Thoracic aorta (tissue), 2 donors: ENCODE measurements around the gene NCAM2. TPM values are rescaled to one million over a fixed set of nuclear protein-coding genes. Genes with fewer than 3 reads are reported as not detected.

ENCODE experiments used
- ATAC-seq: fragments of 150-250 bp; one replicate; pipeline ENCODE4 v1.8.0; 2017; ENCODE audit warnings: low read depth; ENCODE audit not compliant: insufficient number of reproducible peaks, low FRiP score
- DNase-seq: peaks from one replicate; pipeline ENCODE4 v3.0.0-alpha.2; 2020; ENCODE audit warnings: low spot score
- H3K27ac ChIP-seq, 2 donors: fragments of 200-600 bp; sonication (generic); 1 replicate in 1 of 2; 2 replicates in 1 of 2; pipeline ENCODE4 v1.5.1; 2016; ENCODE audit warnings: mild to moderate bottlenecking in 2 of 2, moderate library complexity in 2 of 2
- H3K27me3 ChIP-seq: fragments of 200-600 bp; sonication (generic); replicated peaks from 2 replicates; pipeline ENCODE4 v1.6.0; 2016; ENCODE audit warnings: mild to moderate bottlenecking; ENCODE audit not compliant: insufficient read depth
- H3K36me3 ChIP-seq: fragments of 200-600 bp; sonication (generic); one replicate; pipeline ENCODE4 v1.5.1; 2016
- H3K4me1 ChIP-seq, 2 donors: fragments of 200-600 bp; sonication (generic); 1 replicate in 1 of 2; 2 replicates in 1 of 2; pipeline versions ENCODE4 v1.5.1 to v1.6.0; 2016; ENCODE audit warnings: low read depth in 2 of 2, mild to moderate bottlenecking in 1 of 2; ENCODE audit not compliant: control insufficient read depth in 1 of 2
- H3K4me3 ChIP-seq: fragments of 200-600 bp; sonication (generic); 2 replicates; pipeline ENCODE4 v1.5.1; 2016; ENCODE audit warnings: mild to moderate bottlenecking
- H3K9me3 ChIP-seq: fragments of 200-600 bp; sonication (generic); 2 replicates; pipeline ENCODE4 v1.5.1; 2016
- total RNA-seq, 2 donors: library from RNA; depleted of rRNA; stranded (reverse); fragments of >200 nt; gene quantifications; one replicate each; pipeline versions ENCODE4 v1.1.0 to v1.2.3, GENCODE V29; 2016
- TF ChIP-seq, protein P1 (sequence below): fragments of 200-600 bp; sonication (generic); IDR thresholded peaks from one replicate; pipeline ENCODE4 v1.5.1; 2019; ENCODE audit warnings: antibody characterized with exemption

NCAM2 gene
- total RNA-seq, 2 donors from 2014 or later: 0.99 to 1.4 TPM

DNA sequence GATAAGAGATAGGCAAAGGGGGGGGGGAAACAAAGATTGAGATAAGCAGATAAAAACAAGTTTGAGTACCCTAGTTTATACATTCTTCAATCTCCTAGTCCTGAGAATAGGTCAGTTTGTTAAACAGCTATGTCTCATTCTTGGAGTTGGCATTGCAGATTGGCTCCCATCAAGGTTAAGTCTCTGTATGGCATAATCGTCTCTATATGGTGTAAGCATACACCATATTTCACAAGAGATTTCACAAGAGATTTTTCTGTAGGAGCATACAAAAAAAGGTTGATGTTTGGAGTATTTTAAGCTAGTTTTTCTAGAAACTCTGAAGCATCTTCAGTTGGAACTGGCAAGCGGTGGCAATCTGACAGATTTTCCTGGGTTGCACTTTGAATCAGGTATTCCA, 35.8 kb downstream of the NCAM2 start:
- no peaks in the 10 kb centered on the region for H3K36me3 ChIP-seq
- H3K4me3 ChIP-seq: no peak overlapping the region
- H3K27ac ChIP-seq: no peak overlapping the region
- no peaks in the 10 kb centered on the region for H3K27me3 ChIP-seq
- ATAC-seq: no peak
- DNase-seq: no peak
- H3K4me1 ChIP-seq: no peaks in the 10 kb centered on the region
- no peaks in the 10 kb centered on the region for H3K9me3 ChIP-seq
- TF ChIP-seq, protein P1, sequence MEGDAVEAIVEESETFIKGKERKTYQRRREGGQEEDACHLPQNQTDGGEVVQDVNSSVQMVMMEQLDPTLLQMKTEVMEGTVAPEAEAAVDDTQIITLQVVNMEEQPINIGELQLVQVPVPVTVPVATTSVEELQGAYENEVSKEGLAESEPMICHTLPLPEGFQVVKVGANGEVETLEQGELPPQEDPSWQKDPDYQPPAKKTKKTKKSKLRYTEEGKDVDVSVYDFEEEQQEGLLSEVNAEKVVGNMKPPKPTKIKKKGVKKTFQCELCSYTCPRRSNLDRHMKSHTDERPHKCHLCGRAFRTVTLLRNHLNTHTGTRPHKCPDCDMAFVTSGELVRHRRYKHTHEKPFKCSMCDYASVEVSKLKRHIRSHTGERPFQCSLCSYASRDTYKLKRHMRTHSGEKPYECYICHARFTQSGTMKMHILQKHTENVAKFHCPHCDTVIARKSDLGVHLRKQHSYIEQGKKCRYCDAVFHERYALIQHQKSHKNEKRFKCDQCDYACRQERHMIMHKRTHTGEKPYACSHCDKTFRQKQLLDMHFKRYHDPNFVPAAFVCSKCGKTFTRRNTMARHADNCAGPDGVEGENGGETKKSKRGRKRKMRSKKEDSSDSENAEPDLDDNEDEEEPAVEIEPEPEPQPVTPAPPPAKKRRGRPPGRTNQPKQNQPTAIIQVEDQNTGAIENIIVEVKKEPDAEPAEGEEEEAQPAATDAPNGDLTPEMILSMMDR: no peak

DNA sequence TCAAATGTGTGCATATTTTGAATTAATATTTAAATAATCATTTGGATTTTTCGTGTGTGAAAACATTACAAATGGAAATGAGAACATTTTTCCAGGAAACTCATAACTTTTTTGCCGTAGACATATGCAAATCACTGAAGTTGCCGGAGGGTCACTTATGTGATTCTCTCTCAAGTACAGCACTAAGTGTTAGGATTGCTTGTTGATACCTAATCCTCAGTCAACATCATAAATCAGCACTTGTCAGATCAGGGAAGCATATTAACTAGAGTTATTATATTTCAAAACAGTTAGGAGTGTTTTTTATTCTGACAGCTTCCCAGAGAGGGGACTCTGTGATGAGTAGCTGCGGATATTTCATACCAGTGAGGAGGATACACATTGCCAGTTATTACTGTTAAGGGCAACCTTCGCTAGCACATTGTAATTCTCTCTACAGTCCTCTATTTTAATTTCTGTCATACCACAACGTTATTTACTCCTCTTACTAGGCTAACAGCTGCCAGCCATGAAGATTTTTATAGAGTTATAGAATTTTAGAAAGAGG, 41.5 kb downstream of the NCAM2 start:
- no peak overlapping the region for H3K4me3 ChIP-seq
- no peak overlapping the region for H3K27ac ChIP-seq
- H3K9me3 ChIP-seq: no peaks in the 10 kb centered on the region
- no peaks in the 10 kb centered on the region for H3K4me1 ChIP-seq
- TF ChIP-seq, protein P1: no peak
- DNase-seq (no peak), ATAC-seq (no peak)
- no peaks in the 10 kb centered on the region for H3K36me3 ChIP-seq
- no peaks in the 10 kb centered on the region for H3K27me3 ChIP-seq

DNA sequence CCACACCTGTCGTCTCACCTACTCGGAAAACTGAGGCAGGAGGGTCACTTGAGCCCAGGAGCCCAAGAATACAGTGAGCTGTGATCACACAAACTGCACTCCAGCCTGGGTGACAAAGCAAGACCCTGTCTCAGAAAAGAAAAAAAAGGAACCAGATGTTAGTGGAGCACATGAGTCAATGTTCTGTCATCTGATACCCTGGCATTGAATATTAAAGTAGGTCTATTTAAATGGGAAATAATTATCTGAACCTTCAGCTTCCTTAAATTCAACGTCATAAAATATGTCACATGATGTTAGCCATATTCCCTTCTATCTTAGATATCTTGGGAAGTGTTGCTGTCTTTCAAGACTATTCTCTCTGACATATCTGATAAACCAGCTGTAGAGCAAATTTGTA, 47.3 kb downstream of the NCAM2 start:
- no peaks in the 10 kb centered on the region for H3K36me3 ChIP-seq
- H3K9me3 ChIP-seq: no peaks in the 10 kb centered on the region
- TF ChIP-seq, protein P1: no peak
- no peak overlapping the region for H3K4me3 ChIP-seq
- no peak overlapping the region for H3K27ac ChIP-seq
- H3K27me3 ChIP-seq: no peaks in the 10 kb centered on the region
- DNase-seq (no peak), ATAC-seq (no peak)
- no peaks in the 10 kb centered on the region for H3K4me1 ChIP-seq

DNA sequence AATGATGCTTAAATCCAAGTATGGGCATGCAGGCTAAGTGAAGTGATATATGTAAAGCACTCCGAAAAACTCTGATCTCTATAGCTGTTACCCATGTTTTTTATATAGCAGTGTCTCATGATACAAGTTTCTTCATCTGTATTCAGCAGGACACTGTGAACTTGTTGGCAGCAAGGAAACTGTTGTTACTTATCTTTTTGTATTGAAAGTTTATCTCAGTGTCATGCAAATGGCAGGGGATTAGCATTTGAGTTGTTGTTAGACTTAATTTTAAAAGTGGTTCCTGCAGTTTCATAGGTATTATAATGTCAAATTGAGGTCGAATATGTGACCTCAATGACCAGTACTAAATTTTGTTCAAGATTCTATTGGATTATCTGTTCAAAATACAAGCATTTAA, 47.9 kb downstream of the NCAM2 start:
- ATAC-seq: no peak
- H3K36me3 ChIP-seq: no peaks in the 10 kb centered on the region
- no peak for DNase-seq
- no peak overlapping the region for H3K27ac ChIP-seq
- no peaks in the 10 kb centered on the region for H3K27me3 ChIP-seq
- TF ChIP-seq, protein P1: no peak
- H3K4me1 ChIP-seq: no peaks in the 10 kb centered on the region
- H3K4me3 ChIP-seq: no peak overlapping the region
- no peaks in the 10 kb centered on the region for H3K9me3 ChIP-seq

DNA sequence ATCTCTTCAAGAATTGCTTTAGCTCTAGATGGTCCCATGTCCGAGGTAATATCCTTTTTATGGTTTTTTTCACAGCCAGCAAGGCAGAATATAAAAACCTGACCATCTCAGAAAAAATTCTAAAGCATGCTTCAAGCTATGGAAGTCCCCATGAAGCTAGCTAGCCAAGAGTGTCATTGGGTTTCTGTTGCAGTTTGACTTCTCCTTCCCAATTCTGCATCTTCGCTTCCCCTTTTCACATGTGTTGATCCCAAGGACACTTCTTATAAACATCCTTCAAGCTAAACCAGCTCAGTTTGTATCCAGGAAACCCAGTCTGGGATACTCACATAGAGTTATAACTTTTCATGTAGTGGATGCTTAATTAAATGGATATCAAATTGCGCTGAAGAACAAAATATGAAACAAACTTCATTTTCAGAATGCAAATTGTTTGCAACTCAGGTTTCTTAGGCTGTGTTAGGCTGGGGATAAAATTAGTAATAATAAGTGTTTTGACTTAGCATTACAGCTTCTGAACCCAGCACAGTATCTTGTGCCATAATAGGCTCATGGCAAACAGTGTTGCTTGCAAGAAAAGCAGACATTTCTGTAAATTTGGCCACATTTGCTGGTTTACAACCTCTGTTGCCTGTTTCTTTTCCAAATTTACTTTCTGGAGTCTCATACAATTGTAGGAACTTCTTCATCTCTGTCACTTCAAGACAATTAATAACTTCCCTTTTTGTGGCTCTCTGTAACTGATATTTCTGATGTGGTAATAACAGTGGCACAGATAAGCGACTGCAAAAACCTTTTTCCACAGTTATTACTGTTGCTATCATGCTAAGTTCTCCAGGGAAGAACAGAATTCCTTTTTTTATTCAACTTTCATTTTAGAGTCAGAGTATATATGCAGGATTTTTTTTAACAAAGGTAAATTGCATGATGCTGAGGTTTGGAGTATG, 53.2 kb downstream of the NCAM2 start:
- Histone ChIP-seq H3K9me3 (no peaks in the 10 kb centered on the region), H3K36me3 (no peaks in the 10 kb centered on the region), H3K4me1 (no peaks in the 10 kb centered on the region), H3K27me3 (no peaks in the 10 kb centered on the region), H3K27ac (no peak overlapping the region), H3K4me3 (no peak overlapping the region)
- TF ChIP-seq, protein P1: no peak
- ATAC-seq (no peak), DNase-seq (no peak)
